ENCODE results near the gene CORO2B.
"Not testable (repeated sequence)": the region's sequence is repeated elsewhere in the genome, so short reads cannot be mapped to it uniquely, and the experiment has no call there.

CORO2B gene

GRCh38 chr15:68593341-68593740, 14.5 kb downstream of the CORO2B start:
- no peak for DNase-seq

DNA sequence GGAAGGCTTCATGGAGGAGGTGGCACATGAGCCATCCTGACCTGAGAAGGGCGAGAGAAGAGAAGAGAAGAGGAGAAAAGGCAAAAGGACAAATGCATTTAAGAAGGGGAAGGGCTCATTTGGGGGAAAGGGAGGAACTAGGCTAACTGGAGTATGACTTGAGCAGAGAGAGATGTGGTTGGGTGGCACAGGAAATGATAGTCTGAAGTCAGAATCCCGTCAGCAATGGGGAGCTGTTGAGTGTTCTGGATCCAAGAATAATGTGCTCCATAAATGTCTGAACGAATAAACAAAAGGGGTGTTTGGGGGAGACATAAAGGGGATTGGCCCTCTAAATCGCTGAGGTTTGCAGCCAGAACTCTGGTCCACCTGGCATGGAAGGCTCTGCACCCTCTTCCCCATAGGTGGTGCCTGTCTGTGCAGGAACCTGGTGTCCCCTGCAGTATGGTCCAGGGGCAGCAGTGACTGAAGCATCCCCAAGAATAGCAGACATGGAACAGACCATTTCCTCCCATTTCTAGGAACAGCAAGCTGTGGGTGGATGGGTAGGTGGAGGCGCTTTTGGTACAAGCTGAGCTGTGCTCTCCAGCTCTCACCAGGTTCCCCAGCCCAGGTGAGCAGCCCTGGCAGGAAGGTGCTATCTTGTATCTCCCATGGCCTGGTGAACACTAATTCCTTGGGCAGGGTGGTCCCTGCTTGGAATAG, 15.2 kb downstream of the CORO2B start:
- DNase-seq = no peak

DNA sequence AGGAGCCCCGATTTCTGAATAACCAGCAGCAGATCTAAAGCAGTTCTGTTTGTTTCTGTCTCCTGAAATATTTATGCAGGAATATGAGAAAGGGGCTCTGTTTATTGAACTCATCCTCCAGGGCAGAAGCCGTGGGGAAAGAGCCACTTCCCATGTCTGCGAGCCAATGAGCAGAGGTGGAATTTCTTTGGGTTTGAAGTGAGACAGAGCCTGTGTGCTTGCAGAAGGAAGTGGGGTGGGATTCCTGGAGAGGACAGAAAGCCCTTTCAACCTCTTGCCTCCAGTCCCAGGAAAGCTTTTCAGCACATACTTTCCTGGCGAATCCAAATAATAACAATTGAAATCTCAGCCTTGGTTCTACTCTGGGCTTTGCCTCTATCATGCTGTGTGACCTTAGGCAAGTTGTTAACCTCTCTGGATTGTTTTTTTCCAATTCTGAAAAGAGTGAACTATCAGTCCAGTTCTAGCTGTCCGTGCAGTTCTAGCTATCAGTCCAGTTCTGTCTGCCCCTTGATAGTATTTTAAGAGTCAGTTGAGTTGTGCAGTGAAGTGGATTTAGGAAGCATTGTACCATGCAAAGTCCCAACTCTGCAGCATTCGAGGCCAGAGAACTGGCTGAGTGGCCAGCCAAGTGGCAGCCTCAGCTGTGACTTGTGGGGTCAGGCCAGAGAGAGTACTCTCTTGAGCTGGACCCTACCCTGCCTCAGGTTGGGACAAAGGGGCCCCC, 15.9 kb downstream of the CORO2B start:
- no peak for DNase-seq

DNA sequence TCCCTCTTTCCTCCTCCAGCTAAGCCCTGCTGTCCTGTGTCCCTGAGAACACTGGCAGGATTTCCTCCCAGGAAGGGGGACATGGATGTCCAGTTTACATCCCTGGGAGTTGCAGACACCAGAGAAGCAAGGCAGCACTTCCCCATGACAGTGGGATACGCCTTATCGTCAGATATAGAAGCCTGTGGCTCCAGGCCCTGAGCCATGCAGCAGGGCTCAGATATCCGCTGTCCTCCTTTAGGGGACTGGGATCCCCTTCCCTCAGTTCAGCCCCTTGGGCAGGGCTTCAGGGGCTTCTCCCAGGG, 16.4 kb downstream of the CORO2B start:
- no peak for DNase-seq

GRCh38 chr15:68595761-68596160, 17.0 kb downstream of the CORO2B start:
- DNase-seq = no peak

GRCh38 chr15:68596691-68597090, 17.9 kb downstream of the CORO2B start:
- no peak for DNase-seq

- no peak for DNase-seq
Measured at GRCh38 chr15:68597581-68597980, 18.8 kb downstream of the CORO2B start.

DNA sequence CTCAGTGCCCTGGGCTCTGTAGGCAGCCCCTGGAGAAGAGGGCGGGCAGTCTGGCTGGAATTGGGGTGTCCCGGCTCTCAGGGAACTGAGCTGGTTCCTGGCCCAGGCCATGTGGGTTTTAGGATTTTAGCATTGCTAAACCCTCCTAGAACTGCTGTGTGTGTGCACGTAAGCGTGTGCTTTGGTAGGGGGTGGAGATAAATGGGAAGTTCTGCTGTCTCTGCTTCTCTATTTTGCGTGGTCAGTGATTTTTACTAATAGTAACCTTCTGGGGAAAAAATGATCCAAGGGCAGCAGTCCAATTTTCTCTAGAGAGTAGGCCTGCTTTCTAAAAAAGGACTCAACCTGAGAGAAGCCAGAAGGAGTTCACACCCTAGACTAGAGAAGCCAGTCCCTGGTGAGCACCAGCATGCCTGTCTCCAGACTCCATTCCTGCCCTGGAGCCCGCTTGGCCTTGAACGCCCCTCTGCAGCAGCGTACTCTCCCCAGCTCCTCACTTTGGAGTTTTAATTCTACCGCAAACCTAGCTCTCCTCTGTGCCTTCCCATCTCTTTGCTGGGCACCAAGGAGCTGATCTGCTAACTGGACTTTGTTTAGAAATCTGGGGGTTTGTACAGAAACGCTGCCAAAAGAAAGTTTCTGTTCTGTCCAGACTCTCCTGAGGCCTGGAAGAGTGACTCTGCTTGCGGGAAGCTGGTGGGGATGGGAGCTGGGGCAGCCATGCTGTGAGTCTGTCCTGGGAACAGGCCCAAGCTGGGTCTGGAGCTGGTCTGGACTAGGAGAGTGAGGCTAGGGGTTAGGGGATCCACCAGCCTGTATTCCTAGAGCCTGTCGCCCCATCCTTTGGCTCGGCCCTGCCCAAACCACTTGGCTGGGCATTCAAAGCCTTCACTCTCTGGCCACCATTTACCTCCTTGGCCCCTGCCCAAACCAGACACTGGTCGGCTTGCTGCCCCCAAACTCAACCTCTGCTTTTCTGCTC, 19.7 kb downstream of the CORO2B start:
- no peak for DNase-seq

DNA sequence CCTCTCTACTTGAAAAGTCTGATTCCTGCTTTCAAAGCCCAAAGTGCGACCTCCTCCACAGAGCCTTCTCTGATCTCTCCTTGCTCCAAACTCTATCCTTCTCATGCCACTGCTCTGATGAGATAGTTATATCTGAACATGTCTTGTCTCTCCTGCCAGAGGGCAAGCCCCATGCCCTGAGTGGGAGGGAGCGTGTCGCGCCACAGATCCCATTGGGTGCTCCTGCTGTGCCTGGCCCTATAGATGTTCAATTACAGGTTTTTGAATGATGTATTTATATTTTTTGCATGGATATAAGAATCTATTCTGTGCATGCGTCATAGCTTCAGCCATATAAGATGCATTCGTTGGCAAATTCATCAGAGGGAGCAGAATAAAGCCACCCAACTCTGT, 20.4 kb downstream of the CORO2B start:
- no peak for DNase-seq

DNA sequence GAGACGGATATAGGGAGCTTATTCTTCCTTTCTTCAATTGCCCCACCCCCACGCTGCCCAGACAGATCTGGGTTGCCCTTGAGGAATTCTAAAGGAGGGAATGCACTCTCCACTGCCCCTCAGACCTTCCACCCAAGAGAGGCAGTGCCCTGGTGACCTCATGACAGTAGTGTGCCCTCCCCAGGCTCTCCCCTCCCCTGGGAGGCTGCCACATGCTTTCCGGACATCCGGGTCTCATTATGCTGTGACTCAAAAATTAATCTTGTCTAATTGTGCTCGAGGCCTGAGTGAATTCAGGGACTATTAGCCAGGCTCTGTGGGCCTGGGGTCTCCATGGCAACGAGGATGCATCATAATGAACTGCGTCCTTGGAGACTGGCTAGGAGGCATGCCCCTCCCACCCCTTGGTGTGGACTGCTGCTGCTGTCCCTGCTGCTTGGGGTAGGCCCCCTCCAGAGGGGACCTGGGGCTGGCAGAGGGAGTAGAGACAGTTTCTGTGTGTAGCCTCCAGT, 20.8 kb downstream of the CORO2B start:
- DNase-seq = no peak

DNA sequence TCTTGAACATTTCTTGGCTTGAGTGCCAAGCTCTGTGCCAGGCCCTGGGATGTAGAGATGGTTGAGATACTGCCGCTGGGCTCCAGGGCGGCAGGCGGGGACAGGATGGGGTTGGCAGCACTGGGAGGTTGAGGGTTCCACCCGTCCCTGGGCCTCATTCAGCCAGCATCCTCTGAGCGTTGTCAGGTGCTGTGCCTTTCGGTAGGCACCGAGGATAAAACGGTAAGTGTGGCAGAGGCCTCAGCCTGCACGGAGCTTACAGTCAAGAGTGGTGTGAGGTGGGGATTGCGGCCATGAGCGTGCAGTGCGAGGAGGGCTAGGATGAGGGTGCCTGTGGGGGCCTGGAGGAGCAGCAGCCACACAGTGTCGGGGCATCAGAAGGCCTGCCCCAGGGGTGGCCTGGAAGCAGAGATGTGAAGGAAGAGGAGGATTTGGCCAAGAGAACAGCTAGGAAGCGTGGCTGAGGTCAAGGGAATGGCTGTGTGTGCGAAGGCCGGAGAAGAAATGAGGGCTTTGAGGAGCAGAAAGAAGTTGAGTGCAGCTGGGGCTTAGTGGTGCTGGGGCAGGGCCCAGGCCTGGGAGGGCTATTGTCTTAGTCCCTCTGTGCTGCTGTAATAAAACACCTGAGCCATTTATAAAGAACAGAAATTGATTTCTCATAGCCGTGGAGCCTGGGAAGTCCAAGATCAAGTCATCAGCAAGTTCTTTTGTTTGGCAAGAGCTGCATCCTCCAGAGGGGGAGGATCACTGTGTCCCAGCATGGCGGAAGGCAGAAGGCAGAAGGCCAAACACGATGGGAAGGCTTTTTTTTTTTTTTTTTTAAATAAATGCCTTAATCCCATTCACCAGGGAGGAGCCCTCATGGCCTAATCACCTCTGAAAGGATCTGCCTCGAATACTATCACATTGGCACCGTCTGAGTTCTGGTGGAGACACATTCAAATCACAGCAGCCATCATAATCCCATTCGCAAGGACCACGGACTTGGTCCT, 22.7 kb downstream of the CORO2B start:
- DNase-seq = no peak

GRCh38 chr15:68602459-68603215, 23.8 kb downstream of the CORO2B start:
- no peak for DNase-seq

DNA sequence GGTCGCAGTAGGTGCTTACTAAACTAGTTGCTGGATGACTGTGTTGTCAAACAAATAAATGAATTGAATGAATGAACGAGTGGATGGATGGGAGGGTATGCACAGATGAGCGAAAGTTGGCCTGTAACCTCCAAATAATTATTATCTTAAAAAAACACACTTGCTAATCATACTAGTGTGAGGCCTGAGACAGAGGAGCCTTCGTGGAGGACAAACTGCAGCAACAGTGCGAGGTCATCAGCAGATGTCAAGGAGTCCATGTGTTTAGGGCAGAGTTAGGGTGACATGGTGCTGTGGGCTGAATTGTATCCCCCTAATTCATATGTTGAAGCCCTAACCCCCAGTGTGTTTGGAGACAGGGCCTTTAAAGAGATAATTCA, 24.4 kb downstream of the CORO2B start:
- no peak for DNase-seq

DNA sequence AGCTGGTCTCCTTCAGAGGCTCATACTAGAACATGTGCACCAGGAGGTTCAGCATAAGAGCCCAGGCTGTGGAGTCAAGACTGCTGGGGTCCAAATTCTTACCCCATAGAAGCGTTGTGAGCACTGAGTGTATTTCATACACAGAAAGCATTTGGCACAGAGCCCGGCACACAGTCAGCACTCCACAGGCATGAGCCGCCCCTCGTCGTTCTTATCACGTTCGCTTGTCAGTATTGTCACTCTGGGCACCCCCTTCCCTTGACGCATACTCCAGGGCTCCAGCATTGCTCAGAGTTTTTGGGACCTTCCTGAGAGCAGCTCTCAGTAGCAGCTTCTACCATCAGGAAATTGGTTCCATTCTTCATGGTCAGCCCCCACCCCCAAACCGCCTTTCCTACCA, 25.2 kb downstream of the CORO2B start:
- no peak for DNase-seq

DNA sequence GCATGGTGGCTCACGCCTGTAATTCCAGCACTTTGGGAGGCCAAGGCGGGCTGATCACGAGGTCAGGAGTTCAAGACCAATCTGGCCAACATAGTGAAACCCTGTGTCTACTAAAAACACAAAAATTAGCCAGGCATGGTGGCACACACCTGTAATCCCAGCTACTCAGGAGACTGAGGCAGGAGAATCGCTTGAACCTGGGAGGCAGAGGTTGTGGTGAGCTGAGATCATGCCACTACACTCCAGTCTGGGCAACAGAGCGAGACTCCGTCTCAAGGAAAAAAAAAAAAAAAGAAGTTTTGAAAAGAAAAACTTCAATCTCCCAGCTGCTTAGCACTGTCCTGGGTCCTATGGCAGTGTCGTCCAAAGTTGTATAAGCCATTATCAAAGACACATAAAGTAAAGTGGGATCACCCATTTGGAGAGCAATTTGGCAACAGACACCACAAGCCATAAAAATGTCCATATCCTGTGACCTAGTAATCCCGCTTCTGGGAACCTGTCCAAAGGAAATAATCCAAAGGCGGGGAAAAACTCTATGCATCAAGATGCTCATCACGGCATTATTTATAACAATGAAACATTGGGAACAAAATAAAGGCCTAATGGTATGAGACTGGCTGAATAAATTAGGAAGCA, 26.2 kb downstream of the CORO2B start:
- not testable (repeated sequence) for DNase-seq

GRCh38 chr15:68606375-68606774, 27.6 kb downstream of the CORO2B start:
- no peak for DNase-seq

GRCh38 chr15:68608206-68608843, 29.5 kb downstream of the CORO2B start:
- no peak for DNase-seq

DNA sequence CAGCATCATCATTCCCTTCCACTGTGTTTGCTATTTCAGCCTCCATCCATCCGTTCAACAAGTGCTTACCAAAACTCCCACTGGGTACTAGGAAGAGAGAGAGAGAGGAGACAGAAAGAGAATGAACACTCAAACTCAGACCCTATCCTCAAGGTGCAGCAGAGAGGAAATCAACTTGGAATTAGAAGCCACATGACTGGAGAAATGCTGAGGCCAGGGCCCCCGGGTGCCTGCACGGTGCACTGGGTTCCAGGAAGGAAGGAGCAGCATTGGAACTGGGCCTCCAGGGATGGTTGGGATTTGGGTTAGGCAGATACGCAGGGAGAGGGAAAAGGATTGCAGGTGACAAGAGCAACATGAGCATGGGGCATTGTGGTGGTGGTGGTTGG, 30.0 kb downstream of the CORO2B start:
- no peak for DNase-seq

- no peak for DNase-seq
Measured at GRCh38 chr15:68609629-68610028, 30.8 kb downstream of the CORO2B start.

GRCh38 chr15:68610825-68611224, 32.0 kb downstream of the CORO2B start:
- DNase-seq = no peak

All from activated CD4-positive, alpha-beta T cell treated with anti-CD3 and anti-CD28 coated beads for 1 hour (primary cell).